IMR-90 (cell line): ENCODE measurements around the gene ZNF654.

Experiments used
- MAFK ChIP-seq: IDR thresholded peaks from 2 replicates; pipeline ENCODE4 v1.6.1; 2012; ENCODE audit warnings: low read depth, low read length, improper control_type of control experiment
- POLR2A ChIP-seq: IDR thresholded peaks from 2 replicates; pipeline ENCODE4 v1.6.1; 2012; ENCODE audit warnings: mild to moderate bottlenecking, low read depth, low read length
- RAD21 ChIP-seq: IDR thresholded peaks from 2 replicates; pipeline ENCODE4 v1.6.1; 2012; ENCODE audit warnings: low read length, improper control_type of control experiment
- TF ChIP-seq, protein P1 (sequence below): conservative IDR thresholded peaks from 2 replicates; pipeline ENCODE4 v1.5.1; 2012; ENCODE audit warnings: mild to moderate bottlenecking, low read depth, low read length, improper control_type of control experiment

DNA sequence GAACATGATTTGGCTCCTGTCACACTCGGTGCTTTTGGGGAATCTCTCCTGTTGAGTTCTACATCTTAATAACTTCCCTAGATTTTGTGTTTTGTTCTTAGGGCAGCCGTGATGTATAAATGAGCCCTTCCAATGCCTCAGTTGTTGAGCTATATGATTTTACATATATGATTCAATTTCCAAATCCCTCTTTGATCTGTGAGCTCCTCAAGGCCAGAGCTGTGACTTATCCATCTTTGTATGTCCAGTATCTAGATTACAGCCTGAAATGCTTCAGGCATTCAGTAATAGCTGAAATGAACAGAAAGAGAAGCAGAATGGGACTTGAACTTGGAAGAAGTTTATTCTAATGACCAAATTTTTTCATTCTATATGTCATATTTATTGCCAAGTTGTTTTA is 26.8 kb upstream of the ZNF654 start:
- TF ChIP-seq POLR2A (no peak), MAFK (no peak), RAD21 (no peak)
- TF ChIP-seq, protein P1, sequence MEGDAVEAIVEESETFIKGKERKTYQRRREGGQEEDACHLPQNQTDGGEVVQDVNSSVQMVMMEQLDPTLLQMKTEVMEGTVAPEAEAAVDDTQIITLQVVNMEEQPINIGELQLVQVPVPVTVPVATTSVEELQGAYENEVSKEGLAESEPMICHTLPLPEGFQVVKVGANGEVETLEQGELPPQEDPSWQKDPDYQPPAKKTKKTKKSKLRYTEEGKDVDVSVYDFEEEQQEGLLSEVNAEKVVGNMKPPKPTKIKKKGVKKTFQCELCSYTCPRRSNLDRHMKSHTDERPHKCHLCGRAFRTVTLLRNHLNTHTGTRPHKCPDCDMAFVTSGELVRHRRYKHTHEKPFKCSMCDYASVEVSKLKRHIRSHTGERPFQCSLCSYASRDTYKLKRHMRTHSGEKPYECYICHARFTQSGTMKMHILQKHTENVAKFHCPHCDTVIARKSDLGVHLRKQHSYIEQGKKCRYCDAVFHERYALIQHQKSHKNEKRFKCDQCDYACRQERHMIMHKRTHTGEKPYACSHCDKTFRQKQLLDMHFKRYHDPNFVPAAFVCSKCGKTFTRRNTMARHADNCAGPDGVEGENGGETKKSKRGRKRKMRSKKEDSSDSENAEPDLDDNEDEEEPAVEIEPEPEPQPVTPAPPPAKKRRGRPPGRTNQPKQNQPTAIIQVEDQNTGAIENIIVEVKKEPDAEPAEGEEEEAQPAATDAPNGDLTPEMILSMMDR: no peak
